Prostate gland (tissue), 2 donors: ENCODE measurements around the gene IL1RAPL2.

ENCODE experiments used
- CTCF ChIP-seq, 4 experiments: fragments of 200-600 bp in 2 of 4; fragments of 450-650 bp in 2 of 4; sonication (generic) in 2 of 4; IDR thresholded peaks; 1 replicate in 3 of 4; 2 replicates in 1 of 4; pipeline ENCODE4 v1.5.1; 2016 to 2019; ENCODE audit warnings: antibody characterized with exemption in 4 of 4, mild to moderate bottlenecking in 2 of 4, moderate library complexity in 2 of 4
- POLR2A ChIP-seq: fragments of 450-650 bp; IDR thresholded peaks from one replicate; pipeline ENCODE4 v1.6.1; 2016; ENCODE audit warnings: antibody characterized with exemption, mild to moderate bottlenecking

GRCh38 chrX:104864296-104864695 lies 298.3 kb downstream of the IL1RAPL2 start:
- TF ChIP-seq CTCF (IDR thresholded peaks at IDR 0.05), result no peak
- no peak for TF ChIP-seq POLR2A
